Fibroblast of lung (primary cell): ENCODE data around the gene ACOT2. TPM values are rescaled to one million over a fixed set of nuclear protein-coding genes. Genes with fewer than 3 reads are reported as not detected.
"Not testable (repeated sequence)": the region's sequence is repeated elsewhere in the genome, so short reads cannot be mapped to it uniquely, and the experiment has no call there.

Experiments used
- DNase-seq, 2 donors: peaks; one replicate each; pipeline versions ENCODE4 v3.0.0 to v3.0.0-alpha.2; 2010; ENCODE audit warnings: low read depth in 2 of 2
- H2AFZ ChIP-seq: 2 replicates; pipeline ENCODE4 v1.5.1; 2012; ENCODE audit warnings: low read length, control low read depth, inconsistent platforms
- H3K27ac ChIP-seq: 2 replicates; pipeline ENCODE4 v1.5.1; 2011; ENCODE audit warnings: low read length, control low read depth; ENCODE audit not compliant: insufficient read depth
- H3K27me3 ChIP-seq: 2 replicates; pipeline ENCODE4 v1.5.1; 2011; ENCODE audit warnings: mild to moderate bottlenecking, low read length; ENCODE audit not compliant: control insufficient read depth, insufficient read depth
- H3K36me3 ChIP-seq: 2 replicates; pipeline ENCODE4 v1.5.1; 2011; ENCODE audit warnings: low read length; ENCODE audit not compliant: control insufficient read depth, insufficient read depth
- H3K4me1 ChIP-seq: 2 replicates; pipeline ENCODE4 v1.5.1; 2011; ENCODE audit warnings: low read length; ENCODE audit not compliant: control insufficient read depth, insufficient read depth; ENCODE audit errors: extremely low read depth
- H3K4me2 ChIP-seq: 2 replicates; pipeline ENCODE4 v1.5.1; 2011; ENCODE audit warnings: low read length, control low read depth; ENCODE audit not compliant: insufficient read depth; ENCODE audit errors: extremely low read depth
- H3K4me3 ChIP-seq, 4 experiments: fragments of 200-600 bp in 1 of 4; sonication (generic) in 1 of 4; replicated peaks in 1 of 4; 2 replicates each; pipeline ENCODE4 v1.5.1; 2011 to 2016; ENCODE audit warnings: low read length in 4 of 4, low read depth in 3 of 4, mild to moderate bottlenecking in 3 of 4, control low read depth in 2 of 4, inconsistent platforms in 1 of 4, mixed read lengths in 1 of 4; ENCODE audit not compliant: insufficient read depth in 1 of 4; ENCODE audit errors: control extremely low read depth in 1 of 4
- H3K79me2 ChIP-seq: 2 replicates; pipeline ENCODE4 v1.5.1; 2012; ENCODE audit warnings: mild to moderate bottlenecking, low read length, inconsistent platforms; ENCODE audit not compliant: control insufficient read depth, insufficient read depth
- H3K9ac ChIP-seq: 2 replicates; pipeline ENCODE4 v1.5.1; 2011; ENCODE audit warnings: mild to moderate bottlenecking, low read length, control low read depth; ENCODE audit not compliant: insufficient read depth
- H3K9me3 ChIP-seq: 2 replicates; pipeline ENCODE4 v1.5.1; 2012; ENCODE audit warnings: low read depth, low read length; ENCODE audit not compliant: control insufficient read depth, insufficient read depth
- H4K20me1 ChIP-seq: 2 replicates; pipeline ENCODE4 v1.5.1; 2011; ENCODE audit warnings: low read length; ENCODE audit not compliant: control insufficient read depth, insufficient read depth; ENCODE audit errors: extremely low read depth
- polyA plus RNA-seq, 2 donors: library from polyadenylated mRNA; depleted of rRNA in 1 of 2; stranded (reverse) in 1 of 2; unstranded in 1 of 2; fragments of >200 nt; gene quantifications; 2 replicates each; pipeline ENCODE4 v1.2.1, GENCODE V29; 2011 to 2012; ENCODE audit warnings: missing spikeins in 1 of 2
- total RNA-seq: library from RNA; depleted of rRNA; stranded (reverse); fragments of >200 nt; gene quantifications from 2 replicates; pipeline ENCODE4 v1.2.1, GENCODE V29; 2014
- TF ChIP-seq, protein P1 (sequence below), 2 donors: IDR thresholded peaks in 1 of 2; conservative IDR thresholded peaks in 1 of 2; 1 replicate in 1 of 2; 2 replicates in 1 of 2; pipeline ENCODE4 v1.5.1; 2011 to 2012; ENCODE audit warnings: low read length in 2 of 2, control low read depth in 1 of 2, inconsistent platforms in 1 of 2, low read depth in 1 of 2, mild to moderate bottlenecking in 1 of 2

The ACOT2 gene
- total and polyA plus RNA-seq, 2 donors (not counting 1 experiment from before 2014, with no cell fraction given) = 27.1 to 39.1 TPM

DNA sequence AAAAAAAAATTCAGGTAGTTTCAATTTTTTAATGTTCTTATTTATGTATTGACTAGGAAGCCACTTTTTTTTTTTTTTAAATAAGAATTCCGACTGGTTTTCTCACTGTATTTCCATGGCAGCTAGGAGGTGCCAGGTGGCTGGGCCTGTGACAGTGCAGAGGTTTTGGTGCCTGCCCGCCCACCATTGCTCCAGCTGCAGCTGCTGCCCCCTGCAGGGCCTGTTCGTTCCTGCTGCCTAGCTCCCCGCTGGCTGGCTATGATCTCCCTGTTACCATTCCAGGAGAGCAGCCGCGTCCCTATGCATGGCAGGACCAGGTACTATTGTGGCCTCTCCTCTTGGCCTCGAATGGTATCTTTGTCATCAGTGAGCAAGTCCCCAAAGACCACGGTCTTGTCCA is 1.9 kb downstream of the ACOT2 start:
- not testable (repeated sequence) for H3K4me2 ChIP-seq, H4K20me1 ChIP-seq, H3K4me1 ChIP-seq, H3K27ac ChIP-seq, H3K79me2 ChIP-seq, H3K9ac ChIP-seq, H2AFZ ChIP-seq, H3K9me3 ChIP-seq, H3K36me3 ChIP-seq, H3K27me3 ChIP-seq, H3K4me3 ChIP-seq
- peak; percentile 21 to 31 for DNase-seq
- TF ChIP-seq, protein P1, sequence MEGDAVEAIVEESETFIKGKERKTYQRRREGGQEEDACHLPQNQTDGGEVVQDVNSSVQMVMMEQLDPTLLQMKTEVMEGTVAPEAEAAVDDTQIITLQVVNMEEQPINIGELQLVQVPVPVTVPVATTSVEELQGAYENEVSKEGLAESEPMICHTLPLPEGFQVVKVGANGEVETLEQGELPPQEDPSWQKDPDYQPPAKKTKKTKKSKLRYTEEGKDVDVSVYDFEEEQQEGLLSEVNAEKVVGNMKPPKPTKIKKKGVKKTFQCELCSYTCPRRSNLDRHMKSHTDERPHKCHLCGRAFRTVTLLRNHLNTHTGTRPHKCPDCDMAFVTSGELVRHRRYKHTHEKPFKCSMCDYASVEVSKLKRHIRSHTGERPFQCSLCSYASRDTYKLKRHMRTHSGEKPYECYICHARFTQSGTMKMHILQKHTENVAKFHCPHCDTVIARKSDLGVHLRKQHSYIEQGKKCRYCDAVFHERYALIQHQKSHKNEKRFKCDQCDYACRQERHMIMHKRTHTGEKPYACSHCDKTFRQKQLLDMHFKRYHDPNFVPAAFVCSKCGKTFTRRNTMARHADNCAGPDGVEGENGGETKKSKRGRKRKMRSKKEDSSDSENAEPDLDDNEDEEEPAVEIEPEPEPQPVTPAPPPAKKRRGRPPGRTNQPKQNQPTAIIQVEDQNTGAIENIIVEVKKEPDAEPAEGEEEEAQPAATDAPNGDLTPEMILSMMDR (conservative IDR thresholded peaks at IDR 0.05 in 1 of 2, IDR thresholded peaks at IDR 0.05 in 1 of 2; ENCODE audit: low read depth in 1 of 2, low read length in 2 of 2) = peak; percentile 53 to 57

DNA sequence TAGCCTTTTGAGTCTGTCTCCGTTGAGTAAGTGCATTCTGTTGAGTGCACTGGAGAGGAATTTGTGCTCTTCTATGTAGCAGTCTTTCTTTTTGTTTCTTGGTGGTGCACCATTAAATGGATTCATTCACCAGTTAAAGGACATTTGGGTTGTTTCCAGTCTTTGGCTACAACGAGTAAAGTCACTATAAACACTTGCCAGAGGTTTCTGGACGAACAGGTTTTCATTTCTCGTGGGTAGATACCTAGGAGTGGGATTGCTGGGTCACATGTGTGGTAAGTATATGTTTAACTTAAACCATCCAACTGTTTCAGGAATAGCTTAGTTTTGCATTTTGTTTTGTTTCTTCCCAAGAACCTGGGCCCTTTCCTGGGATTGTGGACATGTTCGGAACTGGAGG is 4.0 kb downstream of the ACOT2 start:
- H3K4me2 ChIP-seq, H2AFZ ChIP-seq, DNase-seq, H3K9ac ChIP-seq, H3K27ac ChIP-seq, H3K4me1 ChIP-seq, H3K79me2 ChIP-seq, H3K4me3 ChIP-seq, H3K27me3 ChIP-seq, H4K20me1 ChIP-seq, H3K9me3 ChIP-seq, H3K36me3 ChIP-seq: not testable (repeated sequence)

DNA sequence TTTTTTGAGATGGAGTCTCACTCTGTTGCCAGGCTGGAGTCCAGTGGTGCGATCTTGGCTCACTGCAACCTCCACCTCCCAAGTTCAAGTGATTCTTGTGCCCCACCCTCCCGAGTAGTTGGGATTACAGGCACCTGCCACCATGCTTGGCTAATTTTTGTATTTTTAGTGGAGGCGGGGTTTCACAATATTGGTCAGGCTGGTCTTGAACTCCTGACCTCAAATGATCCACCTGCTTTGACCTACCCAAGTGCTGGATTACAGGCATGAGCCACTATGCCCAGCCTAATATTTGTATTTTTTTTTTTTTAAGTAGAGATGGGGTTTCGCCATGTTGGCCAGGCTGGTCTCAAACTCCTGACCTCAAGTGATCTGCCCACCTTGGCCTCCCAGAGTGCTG is 4.7 kb downstream of the ACOT2 start:
- not testable (repeated sequence) for H3K79me2 ChIP-seq, H2AFZ ChIP-seq, H3K4me3 ChIP-seq, H3K27ac ChIP-seq, H3K4me2 ChIP-seq, H3K27me3 ChIP-seq, H3K4me1 ChIP-seq, DNase-seq, H4K20me1 ChIP-seq, H3K9ac ChIP-seq, H3K9me3 ChIP-seq, H3K36me3 ChIP-seq

DNA sequence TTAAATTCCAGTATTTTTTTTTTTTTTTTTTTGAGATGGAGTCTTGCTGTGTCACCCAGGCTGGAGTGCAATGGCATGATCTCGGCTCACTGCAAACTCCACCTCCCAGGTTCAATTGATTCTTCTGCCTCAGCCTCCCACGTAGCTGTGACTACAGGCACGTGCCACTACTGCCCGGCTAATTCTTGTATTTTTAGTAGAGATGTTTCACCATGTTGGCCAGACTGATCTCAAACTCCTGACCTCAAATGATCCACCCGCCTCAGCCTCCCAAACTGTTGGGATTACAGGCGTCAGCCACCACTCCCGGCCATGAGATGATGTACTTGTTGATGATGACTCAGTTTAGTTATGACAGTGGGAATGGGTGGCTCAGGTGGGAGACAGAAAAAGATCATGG is 5.2 kb downstream of the ACOT2 start:
- not testable (repeated sequence) for H3K9ac ChIP-seq, H3K79me2 ChIP-seq, DNase-seq, H3K27ac ChIP-seq, H3K9me3 ChIP-seq, H3K4me3 ChIP-seq, H3K4me2 ChIP-seq, H3K36me3 ChIP-seq, H3K27me3 ChIP-seq, H2AFZ ChIP-seq, H4K20me1 ChIP-seq, H3K4me1 ChIP-seq
